Liver (tissue), 9 donors: ENCODE results near the gene ABTB2. TPM values are rescaled to one million over a fixed set of nuclear protein-coding genes. Genes with fewer than 3 reads are reported as not detected.

ENCODE experiments used
- DNase-seq: peaks from one replicate; pipeline ENCODE4 v3.0.0-alpha.2; 2017; ENCODE audit warnings: low spot score
- H3K27ac ChIP-seq, 2 donors: one replicate each; pipeline ENCODE4 v1.7.0; 2013; ENCODE audit warnings: inconsistent platforms in 2 of 2, low read length in 2 of 2, control low read depth in 1 of 2, low read depth in 1 of 2, mild to moderate bottlenecking in 1 of 2
- H3K27me3 ChIP-seq, 4 donors: one replicate each; pipeline versions ENCODE4 v1.6.1 to v1.7.0; 2013; ENCODE audit warnings: low read length in 3 of 4, inconsistent platforms in 1 of 4, mild to moderate bottlenecking in 1 of 4, moderate library complexity in 1 of 4; ENCODE audit not compliant: control insufficient read depth in 4 of 4, insufficient read depth in 4 of 4
- H3K36me3 ChIP-seq, 4 donors: one replicate each; pipeline versions ENCODE4 v1.6.1 to v1.7.0; 2013; ENCODE audit warnings: low read length in 3 of 4, mild to moderate bottlenecking in 3 of 4, low read depth in 1 of 4, moderate library complexity in 1 of 4; ENCODE audit not compliant: control insufficient read depth in 4 of 4, insufficient read depth in 3 of 4
- H3K4me1 ChIP-seq, 4 donors: one replicate each; pipeline versions ENCODE4 v1.6.1 to v1.7.0; 2013; ENCODE audit warnings: low read length in 3 of 4, mild to moderate bottlenecking in 3 of 4, moderate library complexity in 1 of 4; ENCODE audit not compliant: control insufficient read depth in 4 of 4, insufficient read depth in 4 of 4
- H3K4me3 ChIP-seq, 3 donors: one replicate each; pipeline versions ENCODE4 v1.6.1 to v1.7.0; 2013; ENCODE audit warnings: low read length in 3 of 3, control low read depth in 1 of 3, low read depth in 1 of 3, mild to moderate bottlenecking in 1 of 3
- H3K9ac ChIP-seq, 2 donors: one replicate each; pipeline ENCODE4 v1.7.0; 2013; ENCODE audit warnings: low read length in 2 of 2, mild to moderate bottlenecking in 2 of 2, moderate library complexity in 2 of 2, control low read depth in 1 of 2, low read depth in 1 of 2
- H3K9me3 ChIP-seq, 4 donors: one replicate each; pipeline versions ENCODE4 v1.6.1 to v1.7.0; 2013; ENCODE audit warnings: low read length in 3 of 4; ENCODE audit not compliant: control insufficient read depth in 4 of 4
- ATF3 ChIP-seq: IDR thresholded peaks from 2 replicates; pipeline ENCODE4 v1.6.1; 2016; ENCODE audit warnings: antibody characterized with exemption
- EGR1 ChIP-seq, 2 donors: IDR thresholded peaks; 2 replicates each; pipeline ENCODE4 v1.6.1; 2016 to 2018; ENCODE audit warnings: antibody characterized with exemption in 2 of 2, low read depth in 2 of 2
- FOXA1 ChIP-seq: IDR thresholded peaks from 2 replicates; pipeline ENCODE4 v1.6.1; 2016; ENCODE audit warnings: antibody characterized with exemption
- FOXA2 ChIP-seq: IDR thresholded peaks from 2 replicates; pipeline ENCODE4 v1.6.1; 2016; ENCODE audit warnings: antibody characterized with exemption
- GABPA ChIP-seq, 2 donors: IDR thresholded peaks in 1 of 2; conservative IDR thresholded peaks in 1 of 2; 2 replicates each; pipeline ENCODE4 v1.6.1; 2016; ENCODE audit warnings: antibody characterized with exemption in 2 of 2, mild to moderate bottlenecking in 1 of 2, moderate library complexity in 1 of 2
- HNF4A ChIP-seq, 2 donors: conservative IDR thresholded peaks; 2 replicates each; pipeline ENCODE4 v1.6.1; 2016; ENCODE audit warnings: antibody characterized with exemption in 2 of 2, mild to moderate bottlenecking in 2 of 2
- HNF4G ChIP-seq: IDR thresholded peaks from 2 replicates; pipeline ENCODE4 v1.6.1; 2016; ENCODE audit warnings: antibody characterized with exemption
- JUND ChIP-seq, 2 donors: IDR thresholded peaks; 2 replicates each; pipeline ENCODE4 v1.6.1; 2016; ENCODE audit warnings: antibody characterized with exemption in 2 of 2
- NR2F2 ChIP-seq: IDR thresholded peaks from 2 replicates; pipeline ENCODE4 v1.6.1; 2016; ENCODE audit warnings: antibody characterized with exemption
- RAD21 ChIP-seq, 2 donors: IDR thresholded peaks; 2 replicates each; pipeline ENCODE4 v1.6.1; 2016; ENCODE audit warnings: antibody characterized with exemption in 2 of 2, mild to moderate bottlenecking in 2 of 2
- RXRA ChIP-seq, 2 donors: IDR thresholded peaks; 2 replicates each; pipeline ENCODE4 v1.6.1; 2017 to 2018; ENCODE audit warnings: antibody characterized with exemption in 2 of 2, mild to moderate bottlenecking in 1 of 2
- SP1 ChIP-seq: IDR thresholded peaks from 2 replicates; pipeline ENCODE4 v1.6.1; 2018; ENCODE audit warnings: antibody characterized with exemption, mild to moderate bottlenecking
- TAF1 ChIP-seq: conservative IDR thresholded peaks from 2 replicates; pipeline ENCODE4 v1.6.1; 2016; ENCODE audit warnings: antibody characterized with exemption, mild to moderate bottlenecking
- YY1 ChIP-seq: IDR thresholded peaks from 2 replicates; pipeline ENCODE4 v1.6.1; 2016; ENCODE audit warnings: antibody characterized with exemption, mild to moderate bottlenecking
- WGBS: extraction: QIAGEN DNeasy Blood & Tissue Kit; methylation state at CpG from one replicate; pipeline ENCODE4 v1.1.7; 2013; 5-methylcytosine and 5-hydroxymethylcytosine counted together
- polyA plus RNA-seq, 2 donors: library from polyadenylated mRNA; stranded (reverse) in 1 of 2; unstranded in 1 of 2; fragments of 200-250 nt in 1 of 2; fragments of >200 nt in 1 of 2; fragmentation: Nextera tagmentation in 1 of 2; extraction: Ambion mirVana in 1 of 2; gene quantifications; one replicate each; pipeline versions ENCODE4 v1.2.1 to v1.2.3, GENCODE V29; 2013 to 2015
- total RNA-seq, 2 donors: library from RNA; depleted of rRNA; stranded (reverse); fragments of >200 nt; gene quantifications; one replicate each; pipeline ENCODE4 v1.2.3, GENCODE V29; 2014
- TF ChIP-seq, protein P1 (sequence below): IDR thresholded peaks from 2 replicates; pipeline ENCODE4 v1.6.1; 2016; ENCODE audit warnings: antibody characterized with exemption
- TF ChIP-seq, protein P2 (sequence below): fragments of 150-350 bp; IDR thresholded peaks from 2 replicates; pipeline ENCODE4 v1.5.1; 2017; ENCODE audit warnings: improper control_type of control experiment, low read depth, low read length; ENCODE audit not compliant: missing input control
- TF ChIP-seq, protein P3 (sequence below): IDR thresholded peaks from 2 replicates; pipeline ENCODE4 v1.6.1; 2016; ENCODE audit warnings: antibody characterized with exemption, mild to moderate bottlenecking
- TF ChIP-seq, protein P4 (sequence below): IDR thresholded peaks from 2 replicates; pipeline ENCODE4 v1.6.1; 2016; ENCODE audit warnings: antibody characterized with exemption
- donor health status: healthy.
- donor health status: healthy.
- donor health status: healthy.
- donor health status: healthy.
- donor health status: healthy.

Gene ABTB2
- total and polyA plus RNA-seq, 4 donors = 2.4 to 8.9 (median 6.1) TPM

- Histone ChIP-seq H3K36me3 (no peaks in the 10 kb centered on the region), H3K4me3 (no peak overlapping the region), H3K9ac (peak overlapping the region in 1 of 2 donors; percentile 33), H3K27ac (peak overlapping the region; percentile 79 to 96), H3K4me1 (peaks cover 20 to 54% (median 40%) of the 10 kb centered on the region in 4 donors), H3K9me3 (no peaks in the 10 kb centered on the region), H3K27me3 (no peaks in the 10 kb centered on the region)
- DNase-seq = no peak
- WGBS = 58% methylated on average over 4 of the region's 4 CpGs
- TF ChIP-seq NR2F2 (peak; percentile 69), FOXA2 (peak; percentile 7), YY1 (peak; percentile 75), FOXA1 (no peak), HNF4A (conservative IDR thresholded peaks at IDR 0.05) (peak; percentile 98 to 99), RXRA (IDR thresholded peaks at IDR 0.05) (peak; percentile 95 to 96), SP1 (peak; percentile 99), RAD21 (IDR thresholded peaks at IDR 0.05) (peak; percentile 43 to 47), HNF4G (peak; percentile 92), GABPA (IDR thresholded peaks at IDR 0.05 in 1 of 2, conservative IDR thresholded peaks at IDR 0.05 in 1 of 2) (no peak), TAF1 (no peak), ATF3 (peak; percentile 88), JUND (IDR thresholded peaks at IDR 0.05) (peak; percentile 95 to 97), EGR1 (IDR thresholded peaks at IDR 0.05; ENCODE audit: low read depth in 2 of 2) (peak; percentile 72 to 74)
- TF ChIP-seq, protein P1, sequence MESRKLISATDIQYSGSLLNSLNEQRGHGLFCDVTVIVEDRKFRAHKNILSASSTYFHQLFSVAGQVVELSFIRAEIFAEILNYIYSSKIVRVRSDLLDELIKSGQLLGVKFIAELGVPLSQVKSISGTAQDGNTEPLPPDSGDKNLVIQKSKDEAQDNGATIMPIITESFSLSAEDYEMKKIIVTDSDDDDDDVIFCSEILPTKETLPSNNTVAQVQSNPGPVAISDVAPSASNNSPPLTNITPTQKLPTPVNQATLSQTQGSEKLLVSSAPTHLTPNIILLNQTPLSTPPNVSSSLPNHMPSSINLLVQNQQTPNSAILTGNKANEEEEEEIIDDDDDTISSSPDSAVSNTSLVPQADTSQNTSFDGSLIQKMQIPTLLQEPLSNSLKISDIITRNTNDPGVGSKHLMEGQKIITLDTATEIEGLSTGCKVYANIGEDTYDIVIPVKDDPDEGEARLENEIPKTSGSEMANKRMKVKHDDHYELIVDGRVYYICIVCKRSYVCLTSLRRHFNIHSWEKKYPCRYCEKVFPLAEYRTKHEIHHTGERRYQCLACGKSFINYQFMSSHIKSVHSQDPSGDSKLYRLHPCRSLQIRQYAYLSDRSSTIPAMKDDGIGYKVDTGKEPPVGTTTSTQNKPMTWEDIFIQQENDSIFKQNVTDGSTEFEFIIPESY = peak; percentile 61
- TF ChIP-seq, protein P2, sequence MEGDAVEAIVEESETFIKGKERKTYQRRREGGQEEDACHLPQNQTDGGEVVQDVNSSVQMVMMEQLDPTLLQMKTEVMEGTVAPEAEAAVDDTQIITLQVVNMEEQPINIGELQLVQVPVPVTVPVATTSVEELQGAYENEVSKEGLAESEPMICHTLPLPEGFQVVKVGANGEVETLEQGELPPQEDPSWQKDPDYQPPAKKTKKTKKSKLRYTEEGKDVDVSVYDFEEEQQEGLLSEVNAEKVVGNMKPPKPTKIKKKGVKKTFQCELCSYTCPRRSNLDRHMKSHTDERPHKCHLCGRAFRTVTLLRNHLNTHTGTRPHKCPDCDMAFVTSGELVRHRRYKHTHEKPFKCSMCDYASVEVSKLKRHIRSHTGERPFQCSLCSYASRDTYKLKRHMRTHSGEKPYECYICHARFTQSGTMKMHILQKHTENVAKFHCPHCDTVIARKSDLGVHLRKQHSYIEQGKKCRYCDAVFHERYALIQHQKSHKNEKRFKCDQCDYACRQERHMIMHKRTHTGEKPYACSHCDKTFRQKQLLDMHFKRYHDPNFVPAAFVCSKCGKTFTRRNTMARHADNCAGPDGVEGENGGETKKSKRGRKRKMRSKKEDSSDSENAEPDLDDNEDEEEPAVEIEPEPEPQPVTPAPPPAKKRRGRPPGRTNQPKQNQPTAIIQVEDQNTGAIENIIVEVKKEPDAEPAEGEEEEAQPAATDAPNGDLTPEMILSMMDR = no peak
- TF ChIP-seq, protein P3, sequence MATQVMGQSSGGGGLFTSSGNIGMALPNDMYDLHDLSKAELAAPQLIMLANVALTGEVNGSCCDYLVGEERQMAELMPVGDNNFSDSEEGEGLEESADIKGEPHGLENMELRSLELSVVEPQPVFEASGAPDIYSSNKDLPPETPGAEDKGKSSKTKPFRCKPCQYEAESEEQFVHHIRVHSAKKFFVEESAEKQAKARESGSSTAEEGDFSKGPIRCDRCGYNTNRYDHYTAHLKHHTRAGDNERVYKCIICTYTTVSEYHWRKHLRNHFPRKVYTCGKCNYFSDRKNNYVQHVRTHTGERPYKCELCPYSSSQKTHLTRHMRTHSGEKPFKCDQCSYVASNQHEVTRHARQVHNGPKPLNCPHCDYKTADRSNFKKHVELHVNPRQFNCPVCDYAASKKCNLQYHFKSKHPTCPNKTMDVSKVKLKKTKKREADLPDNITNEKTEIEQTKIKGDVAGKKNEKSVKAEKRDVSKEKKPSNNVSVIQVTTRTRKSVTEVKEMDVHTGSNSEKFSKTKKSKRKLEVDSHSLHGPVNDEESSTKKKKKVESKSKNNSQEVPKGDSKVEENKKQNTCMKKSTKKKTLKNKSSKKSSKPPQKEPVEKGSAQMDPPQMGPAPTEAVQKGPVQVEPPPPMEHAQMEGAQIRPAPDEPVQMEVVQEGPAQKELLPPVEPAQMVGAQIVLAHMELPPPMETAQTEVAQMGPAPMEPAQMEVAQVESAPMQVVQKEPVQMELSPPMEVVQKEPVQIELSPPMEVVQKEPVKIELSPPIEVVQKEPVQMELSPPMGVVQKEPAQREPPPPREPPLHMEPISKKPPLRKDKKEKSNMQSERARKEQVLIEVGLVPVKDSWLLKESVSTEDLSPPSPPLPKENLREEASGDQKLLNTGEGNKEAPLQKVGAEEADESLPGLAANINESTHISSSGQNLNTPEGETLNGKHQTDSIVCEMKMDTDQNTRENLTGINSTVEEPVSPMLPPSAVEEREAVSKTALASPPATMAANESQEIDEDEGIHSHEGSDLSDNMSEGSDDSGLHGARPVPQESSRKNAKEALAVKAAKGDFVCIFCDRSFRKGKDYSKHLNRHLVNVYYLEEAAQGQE = no peak
- TF ChIP-seq, protein P4, sequence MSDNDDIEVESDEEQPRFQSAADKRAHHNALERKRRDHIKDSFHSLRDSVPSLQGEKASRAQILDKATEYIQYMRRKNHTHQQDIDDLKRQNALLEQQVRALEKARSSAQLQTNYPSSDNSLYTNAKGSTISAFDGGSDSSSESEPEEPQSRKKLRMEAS = peak; percentile 42
These were observed 39.4 kb downstream of the ABTB2 start for GRCh38 chr11:34318111-34319037.
